Colonic mucosa (tissue), 4 donors: ENCODE data around the gene TP53I11. TPM values are rescaled to one million over a fixed set of nuclear protein-coding genes. Genes with fewer than 3 reads are reported as not detected.

Experiments
- DNase-seq: peaks from one replicate; pipeline ENCODE4 v3.0.0-alpha.2; 2020
- H3K27ac ChIP-seq: fragments of 200-600 bp; one replicate; pipeline ENCODE4 v1.8.0; 2021
- H3K27me3 ChIP-seq: fragments of 200-600 bp; one replicate; pipeline ENCODE4 v1.8.0; 2021
- H3K36me3 ChIP-seq: fragments of 200-600 bp; one replicate; pipeline ENCODE4 v1.8.0; 2021
- H3K4me1 ChIP-seq: fragments of 200-600 bp; one replicate; pipeline ENCODE4 v1.8.0; 2021; ENCODE audit warnings: mild to moderate bottlenecking
- H3K4me3 ChIP-seq: fragments of 200-600 bp; one replicate; pipeline ENCODE4 v1.8.0; 2021
- H3K9ac ChIP-seq, 2 donors: one replicate each; pipeline ENCODE4 v1.7.0; 2013; ENCODE audit warnings: control low read depth in 2 of 2, low read depth in 2 of 2, low read length in 2 of 2
- H3K9me3 ChIP-seq: fragments of 200-600 bp; one replicate; pipeline ENCODE4 v1.8.0; 2021
- CTCF ChIP-seq: fragments of 200-600 bp; IDR thresholded peaks from one replicate; pipeline ENCODE4 v1.8.0; 2022; ENCODE audit warnings: antibody characterized with exemption, mild to moderate bottlenecking
- intact Hi-C: fragments of 100-400 bp; cut with DNase I; formaldehyde crosslinking; loops from one replicate; pipeline ENCODE4 v1.14.1; 2022
- total RNA-seq, 2 donors: library from RNA; stranded (reverse); fragmentation: NEBNext Ultra II Directional in 1 of 2; extraction: Animal tissue kit (Norgen Biotek cat#: 25700) in 1 of 2; gene quantifications; one replicate each; pipeline ENCODE4 v1.2.1, GENCODE V29; 2021
- donor health status: healthy.
- donor health status: DM: no; HTN: no; CAD: no.
- donor health status: DM: no; HTN: no; CAD: no.

TP53I11 gene
- total RNA-seq, 2 donors from 2014 or later: 103 to 158 TPM

- no peak for DNase-seq
- H3K9me3 ChIP-seq: no peaks in the 10 kb centered on the region
- no peaks in the 10 kb centered on the region for H3K4me1 ChIP-seq
- no peak for TF ChIP-seq CTCF
- H3K27me3 ChIP-seq: no peaks in the 10 kb centered on the region
- no peak overlapping the region for H3K9ac ChIP-seq
- H3K36me3 ChIP-seq: no peaks in the 10 kb centered on the region
- intact Hi-C loops: no loop called here
- no peak overlapping the region for H3K4me3 ChIP-seq
- H3K27ac ChIP-seq: no peak overlapping the region
Measured at GRCh38 chr11:44906649-44907048, 44.0 kb downstream of the TP53I11 start.

DNA sequence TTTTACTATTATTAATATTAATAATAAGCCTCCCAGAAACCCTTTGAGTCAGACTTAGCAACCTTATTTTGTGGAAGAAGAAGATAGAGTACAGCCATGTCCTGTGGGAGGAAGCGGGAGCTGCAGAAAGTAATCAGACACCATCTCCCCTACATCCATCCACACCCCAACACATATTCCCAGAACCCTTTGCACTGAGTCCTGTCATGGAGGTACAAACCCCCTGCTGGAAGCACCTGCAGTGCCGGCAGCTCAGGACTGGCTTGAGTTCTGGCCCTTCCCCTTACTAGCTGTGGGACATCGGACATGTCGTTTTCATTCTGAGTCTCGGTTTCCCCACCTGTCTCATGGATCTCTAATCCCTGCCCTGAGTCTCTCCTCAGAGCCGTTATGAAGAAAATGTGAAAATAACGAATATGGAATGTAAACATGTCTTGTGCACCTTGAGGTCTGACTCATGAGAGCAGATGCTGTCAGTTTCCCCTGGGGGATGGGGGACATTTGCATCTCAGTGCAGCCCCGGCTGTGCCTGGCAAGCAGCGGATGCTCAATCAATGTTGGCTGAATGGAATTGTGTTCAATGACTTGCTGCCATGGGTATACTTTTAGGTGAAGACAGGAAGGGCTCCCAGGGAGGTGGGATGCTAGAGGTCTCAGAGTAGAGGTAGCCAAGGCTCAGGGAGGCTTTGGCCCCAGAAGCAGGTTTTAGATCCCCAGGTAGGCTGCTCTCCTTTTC lies 45.4 kb downstream of the TP53I11 start:
- Histone ChIP-seq H3K36me3 (no peaks in the 10 kb centered on the region), H3K27ac (no peak overlapping the region), H3K9ac (no peak overlapping the region), H3K4me3 (no peak overlapping the region), H3K27me3 (no peaks in the 10 kb centered on the region), H3K4me1 (no peaks in the 10 kb centered on the region), H3K9me3 (no peaks in the 10 kb centered on the region)
- TF ChIP-seq CTCF: no peak
- DNase-seq: no peak
- intact Hi-C loops: no loop called here

GRCh38 chr11:44904261-44905020 lies 46.2 kb downstream of the TP53I11 start:
- DNase-seq: no peak
- Histone ChIP-seq H3K27me3 (no peaks in the 10 kb centered on the region), H3K9ac (no peak overlapping the region), H3K27ac (no peak overlapping the region), H3K4me1 (no peaks in the 10 kb centered on the region), H3K9me3 (no peaks in the 10 kb centered on the region), H3K4me3 (no peak overlapping the region), H3K36me3 (no peaks in the 10 kb centered on the region)
- intact Hi-C loops: no loop called here
- no peak for TF ChIP-seq CTCF

DNA sequence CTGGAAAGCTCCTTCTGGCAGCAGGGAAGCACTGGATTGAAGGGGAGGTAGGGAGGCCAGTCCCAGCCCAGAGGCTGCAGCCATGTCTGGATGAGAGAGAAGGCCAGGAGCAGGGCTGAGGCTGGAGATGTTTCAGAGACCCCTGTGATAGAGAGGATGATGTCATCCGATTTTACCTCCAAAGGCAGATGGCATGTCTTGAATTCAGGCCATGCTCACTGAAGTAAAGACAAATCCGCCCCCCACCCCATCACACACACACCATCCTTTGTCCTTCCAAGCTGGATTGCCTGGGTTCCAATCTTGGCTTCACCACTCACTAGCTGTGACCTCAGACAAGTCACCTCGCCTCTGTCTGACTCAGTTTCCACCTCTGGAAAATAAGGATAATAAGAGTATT lies 47.2 kb downstream of the TP53I11 start:
- intact Hi-C loops: no loop called here

GRCh38 chr11:44903035-44903434 lies 47.6 kb downstream of the TP53I11 start:
- no peak for TF ChIP-seq CTCF
- intact Hi-C loops: no loop called here

More for the DNA sequence above, 47.2 kb downstream of the TP53I11 start:
- no peak for DNase-seq
- H3K27ac ChIP-seq: no peak overlapping the region
- H3K27me3 ChIP-seq: no peaks in the 10 kb centered on the region
- TF ChIP-seq CTCF: no peak
- no peak overlapping the region for H3K4me3 ChIP-seq
- H3K36me3 ChIP-seq: no peaks in the 10 kb centered on the region
- H3K9me3 ChIP-seq: no peaks in the 10 kb centered on the region
- H3K4me1 ChIP-seq: no peaks in the 10 kb centered on the region
- H3K9ac ChIP-seq: no peak overlapping the region

More at GRCh38 chr11:44903035-44903434, 47.6 kb downstream of the TP53I11 start:
- Histone ChIP-seq H3K27ac (no peak overlapping the region), H3K9me3 (no peaks in the 10 kb centered on the region), H3K9ac (no peak overlapping the region), H3K4me1 (no peaks in the 10 kb centered on the region), H3K4me3 (no peak overlapping the region), H3K36me3 (no peaks in the 10 kb centered on the region), H3K27me3 (no peaks in the 10 kb centered on the region)
- no peak for DNase-seq
